ENCODE data around the gene PPARA.

Gene PPARA

GRCh38 chr22:46286941-46287872, 136.9 kb downstream of the PPARA start:
- TF ChIP-seq GATA2 (IDR thresholded peaks at IDR 0.05; ENCODE audit: low read depth, low read length): no peak
- no peak for TF ChIP-seq GATA3 (IDR thresholded peaks at IDR 0.05; ENCODE audit: low read depth, low read length)

- TF ChIP-seq GATA2 (IDR thresholded peaks at IDR 0.05; ENCODE audit: low read depth, low read length) (no peak), GATA3 (IDR thresholded peaks at IDR 0.05; ENCODE audit: low read depth, low read length) (no peak)
Measured at GRCh38 chr22:46287873-46288751, 137.8 kb downstream of the PPARA start.

- TF ChIP-seq GATA2 (IDR thresholded peaks at IDR 0.05; ENCODE audit: low read depth, low read length): no peak
- no peak for TF ChIP-seq GATA3 (IDR thresholded peaks at IDR 0.05; ENCODE audit: low read depth, low read length)
Measured at GRCh38 chr22:46288846-46289243, 138.5 kb downstream of the PPARA start.

- TF ChIP-seq GATA2 (IDR thresholded peaks at IDR 0.05; ENCODE audit: low read depth, low read length) (no peak), GATA3 (IDR thresholded peaks at IDR 0.05; ENCODE audit: low read depth, low read length) (no peak)
Measured at GRCh38 chr22:46289244-46289891, 139.0 kb downstream of the PPARA start.

GRCh38 chr22:46290121-46290842, 140.0 kb downstream of the PPARA start:
- no peak for TF ChIP-seq GATA3 (IDR thresholded peaks at IDR 0.05; ENCODE audit: low read depth, low read length)
- TF ChIP-seq GATA2 (IDR thresholded peaks at IDR 0.05; ENCODE audit: low read depth, low read length): no peak

- no peak for TF ChIP-seq GATA2 (IDR thresholded peaks at IDR 0.05; ENCODE audit: low read depth, low read length)
- TF ChIP-seq GATA3 (IDR thresholded peaks at IDR 0.05; ENCODE audit: low read depth, low read length): no peak
Measured at GRCh38 chr22:46290843-46291785, 140.8 kb downstream of the PPARA start.

- no peak for TF ChIP-seq GATA3 (IDR thresholded peaks at IDR 0.05; ENCODE audit: low read depth, low read length)
- no peak for TF ChIP-seq GATA2 (IDR thresholded peaks at IDR 0.05; ENCODE audit: low read depth, low read length)
Measured at GRCh38 chr22:46292173-46292572, 141.8 kb downstream of the PPARA start.

GRCh38 chr22:46292732-46293131, 142.4 kb downstream of the PPARA start:
- TF ChIP-seq GATA3 (IDR thresholded peaks at IDR 0.05; ENCODE audit: low read depth, low read length): no peak
- no peak for TF ChIP-seq GATA2 (IDR thresholded peaks at IDR 0.05; ENCODE audit: low read depth, low read length)

Data from SH-SY5Y (cell line).